Activated CD4-positive, alpha-beta T cell treated with anti-CD3 and anti-CD28 coated beads, Interleukin-2, amount 10 ng/mL, durations not matched to agents 24 days and 14 days (primary cell): ENCODE measurements around the gene CHCHD6. TPM values are rescaled to one million over a fixed set of nuclear protein-coding genes. Genes with fewer than 3 reads are reported as not detected.
A peak's percentile ranks its signal among the peaks of the same experiment; 100 is the strongest.

Experiments
- DNase-seq: peaks from one replicate; pipeline ENCODE4 v3.0.0; 2022
- H3K27ac Mint-ChIP-seq: one replicate; pipeline ENCODE4 v1.8.0; 2022; ENCODE audit warnings: mild to moderate bottlenecking, mixed read lengths
- H3K27me3 Mint-ChIP-seq: one replicate; pipeline ENCODE4 v1.8.0; 2022; ENCODE audit warnings: mixed read lengths
- H3K36me3 Mint-ChIP-seq: one replicate; pipeline ENCODE4 v1.8.0; 2022; ENCODE audit warnings: low read depth, mild to moderate bottlenecking, mixed read lengths
- H3K4me1 Mint-ChIP-seq: one replicate; pipeline ENCODE4 v1.8.0; 2021; ENCODE audit warnings: mixed read lengths
- H3K4me3 Mint-ChIP-seq: one replicate; pipeline ENCODE4 v1.8.0; 2022; ENCODE audit warnings: mild to moderate bottlenecking, moderate library complexity, mixed read lengths
- H3K9me3 Mint-ChIP-seq: one replicate; pipeline ENCODE4 v1.8.0; 2021; ENCODE audit warnings: mixed read lengths
- intact Hi-C: fragments of 100-400 bp; cut with micrococcal nuclease; formaldehyde crosslinking; loops from one replicate; pipeline ENCODE4 v1.15.1; 2023
- total RNA-seq: library from RNA; stranded (reverse); gene quantifications from 2 replicates; pipeline ENCODE4 v1.2.3, GENCODE V29; 2022

The CHCHD6 gene
- total RNA-seq, 1 donor from 2014 or later: 18.5 TPM

DNA sequence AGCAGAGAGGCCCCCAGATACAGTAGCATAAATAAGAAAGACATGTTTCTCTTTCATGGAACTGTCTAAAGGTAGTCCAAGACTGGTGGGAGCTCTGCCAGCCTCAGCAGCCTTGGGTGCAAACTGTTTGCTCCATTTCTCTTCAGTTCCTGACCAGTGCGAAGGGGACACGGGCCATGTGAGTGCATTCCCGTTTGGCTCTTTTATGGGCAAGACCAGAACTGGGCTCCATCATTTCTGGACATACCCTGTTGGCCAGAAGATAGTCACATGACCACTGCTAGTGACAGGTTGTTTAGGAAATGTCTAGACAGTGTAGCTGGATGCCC, 45.5 kb downstream of the CHCHD6 start:
- H3K9me3 Mint-ChIP-seq: no peaks in the 10 kb centered on the region
- no peaks in the 10 kb centered on the region for H3K36me3 Mint-ChIP-seq
- no peak for DNase-seq
- peaks cover 6% of the 10 kb centered on the region for H3K4me1 Mint-ChIP-seq
- H3K27ac Mint-ChIP-seq: no peak overlapping the region
- intact Hi-C loops: no loop called here
- H3K27me3 Mint-ChIP-seq: no peaks in the 10 kb centered on the region
- no peak overlapping the region for H3K4me3 Mint-ChIP-seq

DNA sequence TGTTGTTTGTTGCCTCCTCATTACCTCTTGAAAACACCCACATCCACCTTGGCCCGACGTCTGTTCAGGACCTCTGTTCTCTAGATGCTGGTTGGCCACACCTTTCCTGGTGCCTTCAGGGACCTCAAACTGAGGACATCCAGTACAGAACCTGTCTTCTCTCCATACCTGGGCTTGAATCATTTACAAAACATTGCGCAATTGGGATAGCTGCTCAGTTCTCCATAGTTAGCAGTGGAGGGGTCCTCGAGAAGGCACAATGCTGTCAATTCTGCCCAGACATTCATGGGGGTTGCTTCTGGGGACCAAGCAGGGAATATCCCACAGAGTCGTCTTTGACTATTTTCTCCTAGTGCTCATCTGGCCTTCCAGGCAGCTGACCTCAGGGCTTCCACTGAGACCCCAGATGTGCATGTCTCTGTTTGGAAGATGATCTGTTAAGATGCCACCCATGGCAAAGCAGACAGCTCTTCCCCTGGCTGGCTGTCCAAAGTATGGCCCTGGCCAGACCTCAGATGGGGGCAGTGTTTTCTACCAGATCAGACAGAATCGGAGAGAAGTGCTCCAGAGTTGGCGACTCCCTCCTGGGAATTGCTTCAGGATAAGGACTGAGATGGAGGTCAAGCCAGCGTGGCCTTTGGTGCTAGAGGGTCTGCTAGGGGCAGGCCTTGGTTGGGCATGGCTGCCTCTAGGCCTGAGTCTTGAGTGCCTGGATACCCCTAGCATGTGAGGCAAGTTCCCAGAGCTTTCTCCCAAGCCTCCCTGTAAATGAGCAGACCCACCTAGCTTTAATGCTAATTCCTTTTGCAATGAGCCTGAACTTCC, 46.1 kb downstream of the CHCHD6 start:
- Mint-ChIP-seq H3K27ac (no peak overlapping the region), H3K27me3 (no peaks in the 10 kb centered on the region), H3K4me3 (no peak overlapping the region), H3K9me3 (no peaks in the 10 kb centered on the region), H3K4me1 (peaks cover 6% of the 10 kb centered on the region), H3K36me3 (no peaks in the 10 kb centered on the region)
- intact Hi-C loops: loop anchor here (5.0 kb wide), 2 partner anchors 707 to 797 kb away; no protein-coding TSS in a partner anchor
- DNase-seq: no peak

DNA sequence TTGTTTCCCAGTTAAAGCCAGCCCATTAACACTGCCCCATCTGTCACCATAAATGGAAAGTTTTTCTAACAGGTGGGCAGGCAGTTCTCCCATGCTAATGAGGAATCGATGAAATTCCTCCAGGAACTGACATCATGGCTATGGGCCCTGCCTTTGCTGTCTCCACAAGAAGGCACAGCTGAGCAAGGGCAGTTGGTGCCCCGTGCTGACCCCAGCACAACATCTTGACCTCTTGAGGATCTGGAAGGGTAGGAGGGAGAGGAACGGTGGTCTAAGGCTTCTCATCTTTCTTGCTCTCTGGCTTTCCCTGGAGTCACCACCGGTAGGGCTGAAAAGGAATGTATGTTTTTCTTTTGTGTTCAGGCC, 46.7 kb downstream of the CHCHD6 start:
- no peak for DNase-seq
- Mint-ChIP-seq H3K4me1 (peaks cover 6% of the 10 kb centered on the region), H3K27ac (no peak overlapping the region), H3K36me3 (no peaks in the 10 kb centered on the region), H3K27me3 (no peaks in the 10 kb centered on the region), H3K4me3 (no peak overlapping the region), H3K9me3 (no peaks in the 10 kb centered on the region)
- intact Hi-C loops: loop anchor here (5.0 kb wide), 2 partner anchors 707 to 797 kb away; no protein-coding TSS in a partner anchor

DNA sequence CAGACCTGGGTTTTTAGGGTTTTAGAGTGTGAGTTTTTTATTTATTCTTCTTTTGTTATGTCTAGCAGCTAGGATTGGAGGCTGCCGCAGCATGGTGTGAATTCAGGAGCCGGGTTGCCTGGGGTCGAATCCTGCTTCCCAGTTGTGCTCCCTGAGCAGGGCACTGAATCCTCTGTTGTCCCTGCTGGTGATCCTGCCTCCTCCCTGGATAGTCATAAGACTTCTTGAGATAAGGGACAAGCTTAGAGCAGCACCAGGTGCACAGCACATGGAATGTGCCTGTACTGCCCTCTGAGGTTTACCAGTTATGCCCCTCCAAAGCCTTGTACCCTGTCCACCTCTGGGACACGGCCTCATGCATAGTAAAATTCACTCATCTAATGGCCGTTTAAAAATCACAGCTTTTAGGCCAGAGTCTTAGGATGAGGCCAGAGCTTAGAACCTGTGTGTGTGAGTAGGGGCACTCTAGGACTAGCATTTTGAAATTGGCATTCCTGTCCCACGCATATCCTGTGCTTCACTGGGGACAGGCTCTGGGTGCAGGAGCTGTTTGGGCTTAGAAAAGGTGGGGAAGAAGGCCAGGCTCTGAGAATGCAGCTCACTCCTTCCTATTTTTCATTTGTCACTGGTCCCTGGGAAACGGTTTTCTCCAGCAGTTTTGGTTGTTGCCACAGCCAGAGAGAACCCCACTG, 47.7 kb downstream of the CHCHD6 start:
- intact Hi-C loops: loop anchor here (2.0 to 5.0 kb wide), 3 partner anchors 231 to 796 kb away; partner anchors contain the start of gene PLXNA1
- DNase-seq: no peak
- Mint-ChIP-seq H3K9me3 (no peaks in the 10 kb centered on the region), H3K4me1 (peaks cover 6% of the 10 kb centered on the region), H3K4me3 (no peak overlapping the region), H3K36me3 (no peaks in the 10 kb centered on the region), H3K27me3 (no peaks in the 10 kb centered on the region), H3K27ac (no peak overlapping the region)

DNA sequence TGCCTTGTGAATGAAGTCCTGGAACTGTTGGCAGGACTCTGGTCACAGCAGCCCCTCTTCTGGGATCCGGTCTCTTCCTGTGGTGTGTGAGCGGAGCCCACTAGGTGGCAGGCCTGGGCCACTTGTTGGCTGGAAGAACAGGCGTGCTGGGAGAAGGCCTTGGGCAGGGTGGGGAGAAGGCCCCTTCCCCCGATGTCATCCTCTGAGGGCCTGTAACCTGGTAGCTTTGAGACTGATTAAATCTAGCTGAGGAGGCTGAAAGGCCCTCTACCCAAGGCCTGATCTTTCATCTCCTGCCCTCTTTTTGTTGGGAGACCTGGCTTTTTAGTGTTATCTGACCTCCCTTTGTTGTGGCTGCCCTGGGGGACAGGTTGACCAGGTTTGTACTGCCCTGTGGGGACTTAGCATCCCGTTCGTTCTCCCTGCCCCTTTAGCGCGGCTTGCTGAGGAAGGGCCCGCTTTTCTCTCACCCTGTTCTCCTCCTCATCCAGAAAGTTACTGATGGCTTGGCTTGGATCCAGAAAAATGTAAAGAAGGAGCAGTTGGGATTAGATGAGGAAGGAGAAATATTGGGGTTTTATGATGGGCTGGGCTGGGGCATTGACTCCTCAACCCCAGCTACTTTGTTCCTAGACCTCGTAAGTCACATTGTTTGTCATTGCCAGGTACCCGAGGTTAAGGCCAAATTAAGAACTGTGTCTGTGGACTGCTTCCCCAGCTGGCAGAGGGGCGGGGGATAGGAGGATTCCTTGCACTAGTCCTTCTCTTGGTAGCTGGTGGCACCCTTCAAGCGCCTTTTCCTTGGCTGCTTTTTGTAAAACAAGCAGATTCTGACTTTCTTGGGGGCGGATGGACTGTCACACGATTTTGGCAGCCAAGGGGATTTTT, 48.5 kb downstream of the CHCHD6 start:
- Mint-ChIP-seq H3K4me1 (peaks cover 6% of the 10 kb centered on the region), H3K4me3 (no peak overlapping the region), H3K27ac (no peak overlapping the region), H3K27me3 (no peaks in the 10 kb centered on the region), H3K36me3 (no peaks in the 10 kb centered on the region), H3K9me3 (no peaks in the 10 kb centered on the region)
- intact Hi-C loops: loop anchor here (2.0 to 5.0 kb wide), 3 partner anchors 230 to 795 kb away; partner anchors contain the start of gene PLXNA1
- DNase-seq: peak; percentile 88

DNA sequence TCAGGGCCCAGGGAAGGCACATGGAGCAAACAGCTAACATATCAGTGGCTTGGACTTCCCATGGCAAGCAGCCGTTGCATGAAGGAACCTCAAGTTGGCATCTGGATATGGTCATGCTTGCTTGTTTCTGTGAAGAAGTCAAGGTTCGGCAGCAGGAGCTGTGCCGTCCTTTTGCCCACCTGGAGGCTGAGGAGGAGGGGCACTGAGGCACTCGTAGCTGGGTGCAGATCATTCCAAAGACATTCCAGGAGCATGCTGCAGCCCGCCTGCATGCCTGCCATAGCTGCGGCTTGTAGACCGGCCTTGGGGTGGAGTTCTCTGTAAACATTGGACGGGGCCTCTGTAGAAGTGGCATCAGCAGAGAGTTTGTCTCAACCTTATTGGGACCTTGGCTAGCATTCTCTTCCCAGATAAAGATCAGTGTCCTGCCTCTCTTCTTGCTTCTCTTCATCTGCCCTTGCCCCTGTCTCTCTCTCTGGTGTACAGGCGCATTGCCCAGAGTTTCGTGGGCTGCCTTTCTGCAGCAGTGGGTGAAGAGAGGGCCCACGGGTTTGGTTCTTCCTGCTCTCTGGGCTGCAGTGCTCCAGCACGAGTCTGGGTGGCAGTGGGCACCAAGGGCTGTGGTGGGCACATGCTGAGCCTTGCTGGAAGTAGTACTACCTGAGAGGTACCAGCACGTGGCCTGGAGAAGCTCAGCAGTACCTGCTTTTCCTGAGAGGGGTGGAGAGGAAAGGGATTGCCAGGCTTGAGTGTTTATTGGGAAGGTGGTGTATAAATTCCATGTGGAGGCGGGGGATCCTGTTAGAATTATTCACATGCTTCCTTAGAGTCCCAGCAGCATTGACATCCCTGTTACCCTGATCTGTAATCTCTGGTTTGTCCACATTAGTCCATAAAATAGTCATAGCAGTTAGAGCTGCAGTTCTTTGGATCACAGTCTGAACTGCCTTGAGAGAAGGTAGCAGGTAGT, 49.4 kb downstream of the CHCHD6 start:
- Mint-ChIP-seq H3K4me3 (no peak overlapping the region), H3K4me1 (peaks cover 6% of the 10 kb centered on the region), H3K27me3 (no peaks in the 10 kb centered on the region), H3K9me3 (no peaks in the 10 kb centered on the region), H3K27ac (no peak overlapping the region), H3K36me3 (no peaks in the 10 kb centered on the region)
- intact Hi-C loops: loop anchor here (2.0 to 5.0 kb wide), 3 partner anchors 229 to 794 kb away; partner anchors contain the start of gene PLXNA1
- DNase-seq: no peak

DNA sequence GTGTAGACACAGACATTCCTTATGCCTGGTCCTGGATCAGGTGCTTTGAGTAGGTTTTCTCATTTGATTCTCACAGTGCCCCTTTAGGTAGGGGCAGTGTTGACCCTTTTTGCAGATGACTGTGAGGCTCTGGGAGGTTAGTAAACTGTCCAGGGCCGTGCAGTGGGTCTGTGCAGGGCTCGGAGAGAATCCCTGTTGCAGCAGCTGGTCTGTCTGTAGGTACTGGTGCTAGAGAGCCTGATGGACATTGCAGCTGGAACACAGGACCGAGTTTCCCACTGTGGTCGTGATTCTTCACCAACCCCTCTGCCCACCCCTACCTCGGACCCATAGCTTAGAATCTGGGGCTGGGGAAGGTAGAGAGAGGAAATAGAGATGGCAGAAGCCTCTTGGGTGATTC, 51.8 kb downstream of the CHCHD6 start:
- intact Hi-C loops: no loop called here
- H3K9me3 Mint-ChIP-seq: no peaks in the 10 kb centered on the region

DNA sequence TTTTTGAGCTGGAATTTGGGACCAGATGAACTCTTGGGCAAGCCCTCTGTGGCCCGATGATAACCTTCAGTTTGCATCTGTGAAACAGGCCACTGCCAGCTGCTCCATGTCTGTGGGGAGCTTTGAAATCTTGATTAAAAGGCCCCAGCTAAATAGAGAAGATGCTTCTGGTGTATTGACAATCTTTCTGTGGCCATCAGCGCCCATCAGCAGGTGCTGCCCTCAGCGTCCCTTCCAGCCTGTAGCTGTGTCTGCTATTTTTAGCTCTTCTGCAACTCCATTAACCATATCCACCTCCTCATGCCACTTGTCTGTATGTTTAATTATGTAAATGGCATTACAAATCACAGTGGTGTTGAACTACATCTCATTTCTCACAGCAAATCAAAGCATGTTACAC, 54.0 kb downstream of the CHCHD6 start:
- Mint-ChIP-seq H3K27me3 (peaks cover 4% of the 10 kb centered on the region), H3K4me1 (no peaks in the 10 kb centered on the region), H3K9me3 (no peaks in the 10 kb centered on the region), H3K4me3 (no peak overlapping the region), H3K27ac (no peak overlapping the region), H3K36me3 (no peaks in the 10 kb centered on the region)
- no peak for DNase-seq
- intact Hi-C loops: no loop called here

More for the DNA sequence above, 51.8 kb downstream of the CHCHD6 start:
- no peaks in the 10 kb centered on the region for H3K36me3 Mint-ChIP-seq
- no peak for DNase-seq
- H3K27ac Mint-ChIP-seq: no peak overlapping the region
- H3K4me1 Mint-ChIP-seq: no peaks in the 10 kb centered on the region
- H3K27me3 Mint-ChIP-seq: no peaks in the 10 kb centered on the region
- no peak overlapping the region for H3K4me3 Mint-ChIP-seq

DNA sequence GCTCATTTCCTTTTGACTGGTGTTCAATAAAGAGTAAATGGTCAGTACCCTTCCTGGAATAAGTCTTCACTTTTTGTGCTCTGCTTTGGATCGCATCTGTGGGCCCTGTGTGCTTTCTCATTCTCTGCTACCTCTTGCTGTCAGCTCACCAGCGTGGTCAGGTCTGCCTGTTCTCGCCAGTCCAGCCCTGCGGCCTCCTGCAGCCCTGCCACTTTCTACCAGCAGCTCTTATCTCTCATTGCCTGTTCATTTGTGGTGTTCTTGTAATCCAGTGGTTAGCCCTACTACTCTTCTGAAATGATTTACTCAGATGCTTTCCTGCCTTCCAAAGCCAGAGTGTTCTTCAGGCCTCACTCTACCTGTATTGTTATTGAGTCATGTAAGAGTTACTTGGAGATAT, 54.8 kb downstream of the CHCHD6 start:
- DNase-seq: no peak
- peaks cover 4% of the 10 kb centered on the region for H3K27me3 Mint-ChIP-seq
- no peak overlapping the region for H3K27ac Mint-ChIP-seq
- no peak overlapping the region for H3K4me3 Mint-ChIP-seq
- no peaks in the 10 kb centered on the region for H3K4me1 Mint-ChIP-seq
- intact Hi-C loops: no loop called here
- no peaks in the 10 kb centered on the region for H3K36me3 Mint-ChIP-seq
- no peaks in the 10 kb centered on the region for H3K9me3 Mint-ChIP-seq

DNA sequence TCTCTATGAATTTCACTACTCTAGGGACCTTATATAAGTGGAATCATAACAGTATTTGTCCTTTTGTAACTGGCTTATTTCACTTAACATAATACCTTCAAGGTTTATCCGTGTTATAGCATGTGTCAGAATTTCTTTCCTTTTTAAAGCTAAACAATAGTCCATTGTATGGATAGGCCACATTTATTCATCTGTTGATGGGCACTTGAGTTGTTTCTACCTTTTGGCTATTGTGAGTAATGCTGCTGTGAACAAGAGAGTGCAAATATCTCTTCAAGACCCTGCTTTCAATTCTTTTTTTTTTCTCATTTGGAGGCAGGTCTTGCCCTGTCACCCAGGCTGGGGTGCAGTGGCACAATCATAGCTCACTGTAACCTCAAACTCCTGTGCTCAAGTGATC, 56.5 kb downstream of the CHCHD6 start:
- Mint-ChIP-seq H3K4me1 (no peaks in the 10 kb centered on the region), H3K4me3 (no peak overlapping the region), H3K9me3 (no peaks in the 10 kb centered on the region), H3K27me3 (peaks cover 4% of the 10 kb centered on the region), H3K27ac (no peak overlapping the region), H3K36me3 (no peaks in the 10 kb centered on the region)
- no peak for DNase-seq
- intact Hi-C loops: no loop called here

DNA sequence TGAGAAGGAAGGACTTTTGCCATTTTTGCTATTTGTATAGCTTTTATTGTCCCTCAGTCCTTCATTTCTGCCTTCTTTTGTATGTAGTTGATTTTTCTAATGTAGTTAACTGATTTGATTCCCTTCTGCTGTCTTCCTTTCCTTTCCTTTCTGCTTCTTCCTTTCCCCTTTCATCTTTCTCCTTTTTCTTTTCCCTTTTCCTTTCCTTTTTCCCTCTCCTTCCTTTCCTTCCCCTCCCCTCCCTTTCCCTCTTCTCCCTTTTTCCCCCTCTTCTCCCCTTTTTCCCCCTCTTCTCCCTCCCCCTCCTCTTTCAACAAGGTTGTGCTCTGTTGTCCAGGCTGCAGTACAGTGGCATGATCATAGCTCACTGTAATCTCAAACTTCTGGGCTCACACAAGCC, 59.0 kb downstream of the CHCHD6 start:
- Mint-ChIP-seq H3K36me3 (no peaks in the 10 kb centered on the region), H3K27me3 (peaks cover 4% of the 10 kb centered on the region), H3K9me3 (peaks cover 5% of the 10 kb centered on the region), H3K27ac (no peak overlapping the region), H3K4me1 (no peaks in the 10 kb centered on the region), H3K4me3 (no peak overlapping the region)
- DNase-seq: no peak
- intact Hi-C loops: no loop called here

DNA sequence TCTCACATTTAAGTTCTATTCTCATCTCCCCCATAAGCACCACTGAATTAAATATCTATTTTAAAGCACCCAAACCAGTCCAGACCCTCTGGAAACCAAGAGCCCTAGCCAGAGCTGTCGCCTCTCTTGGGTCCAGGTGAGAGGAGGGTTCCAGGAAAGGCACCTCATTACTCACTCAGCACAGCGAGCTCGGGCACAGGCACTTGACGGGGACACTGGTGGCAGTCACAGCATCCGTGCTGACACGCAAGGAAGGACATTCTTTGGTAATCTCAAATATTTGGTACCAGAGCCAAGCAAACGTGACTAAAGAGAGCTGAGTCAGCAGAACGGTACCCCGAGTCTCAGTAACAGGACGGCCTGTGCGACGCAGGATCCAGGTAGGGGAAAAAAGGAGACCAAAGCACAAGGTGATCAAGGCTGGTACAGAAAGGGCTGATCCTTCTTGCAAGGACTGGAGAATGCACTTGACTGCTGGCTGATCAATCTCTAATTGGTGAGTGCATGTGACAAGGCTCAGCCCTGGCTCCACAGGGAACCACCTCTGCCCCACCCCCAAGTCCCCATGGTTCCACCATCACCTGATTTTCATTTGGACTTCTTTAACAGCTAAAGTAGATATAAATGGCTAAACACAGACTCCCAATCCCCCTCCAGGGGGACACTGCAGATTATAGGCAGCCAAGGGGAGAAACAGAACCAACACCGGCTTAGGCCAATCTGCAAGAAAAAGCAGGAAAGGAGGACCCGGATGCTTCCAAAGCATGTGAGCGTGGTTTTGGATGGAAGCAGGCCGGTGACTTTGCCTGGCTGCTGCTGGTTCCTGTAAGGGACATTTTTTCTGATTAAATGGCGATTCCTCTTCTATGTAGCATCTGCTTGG, 61.4 kb downstream of the CHCHD6 start:
- intact Hi-C loops: no loop called here

More for the DNA sequence above, 61.4 kb downstream of the CHCHD6 start:
- Mint-ChIP-seq H3K27me3 (peaks cover 4% of the 10 kb centered on the region), H3K27ac (no peak overlapping the region), H3K4me3 (no peak overlapping the region), H3K36me3 (no peaks in the 10 kb centered on the region), H3K4me1 (no peaks in the 10 kb centered on the region), H3K9me3 (peaks cover 8% of the 10 kb centered on the region)
- no peak for DNase-seq
